H7 (cell line): ENCODE results near the gene TMEM116. TPM values are rescaled to one million over a fixed set of nuclear protein-coding genes. Genes with fewer than 3 reads are reported as not detected.
"Not testable (repeated sequence)": the region's sequence is repeated elsewhere in the genome, so short reads cannot be mapped to it uniquely, and the experiment has no call there.

Experiments used
- DNase-seq: peaks from one replicate; pipeline ENCODE4 v3.0.0; 2012
- H3K27me3 ChIP-seq: 2 replicates; pipeline ENCODE4 v1.6.0; 2011; ENCODE audit warnings: mild to moderate bottlenecking, low read length; ENCODE audit not compliant: control insufficient read depth, insufficient read depth
- H3K36me3 ChIP-seq: replicated peaks from 2 replicates; pipeline ENCODE4 v1.5.1; 2011; ENCODE audit warnings: low read length; ENCODE audit not compliant: control insufficient read depth, insufficient read depth
- H3K4me3 ChIP-seq: 2 replicates; pipeline ENCODE4 v1.5.1; 2011; ENCODE audit warnings: low read depth, mild to moderate bottlenecking, control low read depth, low read length, moderate library complexity; ENCODE audit not compliant: insufficient read depth
- total RNA-seq: library from RNA; depleted of rRNA; stranded (reverse); fragments of >200 nt; shearing (Covaris generic); gene quantifications from 2 replicates; pipeline ENCODE4 v1.2.3, GENCODE V29; 2014

The TMEM116 gene
- total RNA-seq, 1 experiment from 2014 or later: 9.2 TPM

- H3K4me3 ChIP-seq: no peak overlapping the region
- H3K36me3 ChIP-seq: no peaks in the 10 kb centered on the region
- H3K27me3 ChIP-seq: no peaks in the 10 kb centered on the region
- DNase-seq: no peak
Measured at GRCh38 chr12:111998015-111998414, 14.9 kb downstream of the TMEM116 start.

DNA sequence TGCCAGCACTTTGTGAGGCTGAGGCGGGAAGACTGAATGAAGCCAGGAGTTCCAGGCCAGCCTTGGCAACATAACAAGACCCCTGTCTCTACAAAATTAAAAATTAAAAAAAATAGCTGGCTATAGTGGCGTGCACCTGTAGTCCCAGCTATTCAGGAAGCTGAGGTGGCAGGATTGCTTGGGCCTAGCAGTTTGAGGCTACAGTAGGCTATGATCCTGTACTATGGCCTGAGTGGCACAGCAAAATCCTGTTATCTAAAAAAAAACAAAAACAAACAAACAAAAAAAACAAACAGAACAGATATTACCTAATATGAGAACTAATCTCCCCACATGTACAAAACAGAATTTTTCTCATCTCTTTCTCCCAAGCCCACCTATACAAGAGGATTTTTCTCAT, 15.7 kb downstream of the TMEM116 start:
- Histone ChIP-seq H3K4me3 (no peak overlapping the region), H3K36me3 (no peaks in the 10 kb centered on the region), H3K27me3 (no peaks in the 10 kb centered on the region)
- DNase-seq: no peak

GRCh38 chr12:111995782-111996480, 17.0 kb downstream of the TMEM116 start:
- no peak for DNase-seq
- Histone ChIP-seq H3K4me3 (no peak overlapping the region), H3K27me3 (no peaks in the 10 kb centered on the region), H3K36me3 (no peaks in the 10 kb centered on the region)

DNA sequence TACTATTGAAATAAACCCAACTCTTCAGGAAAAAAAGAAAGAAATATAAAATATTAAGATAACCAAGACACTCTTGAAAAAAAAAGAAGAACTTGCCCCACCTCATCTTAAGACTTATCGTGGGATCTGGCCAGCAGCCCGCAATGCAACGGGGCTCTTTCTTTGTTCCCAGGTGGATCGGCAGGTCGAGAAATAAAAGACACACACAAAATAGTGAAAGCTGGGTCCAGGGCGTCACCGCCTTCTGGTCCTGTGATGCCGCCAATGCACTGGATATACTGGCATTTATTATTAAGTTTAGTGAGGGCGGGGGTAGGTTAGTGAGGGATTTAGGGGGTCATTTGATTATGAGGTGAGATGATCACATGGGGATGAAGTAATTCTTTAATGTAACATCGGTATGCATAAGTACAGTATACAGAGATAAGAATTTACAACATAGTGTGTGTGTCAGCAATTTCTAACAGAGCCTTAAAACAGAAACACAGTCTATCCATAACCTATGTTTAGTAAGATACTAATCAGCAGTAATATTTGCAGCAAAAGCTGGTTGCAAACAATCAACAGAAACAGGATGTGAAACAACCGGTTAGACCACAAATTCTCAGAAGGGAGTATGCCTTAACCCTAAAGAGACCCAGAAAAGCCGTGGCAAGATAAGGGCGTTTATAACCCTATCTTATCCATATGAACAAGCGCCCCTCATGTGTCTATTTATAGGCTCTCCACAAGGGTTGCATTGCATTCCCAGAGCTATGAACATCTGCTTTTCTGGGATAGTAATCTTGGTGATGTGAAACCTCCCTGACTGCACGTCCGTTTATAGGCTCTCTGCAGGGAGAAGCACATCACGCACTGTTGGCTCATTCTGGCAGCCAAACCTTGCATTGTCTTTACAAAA, 18.5 kb downstream of the TMEM116 start:
- not testable (repeated sequence) for H3K4me3 ChIP-seq, H3K27me3 ChIP-seq, DNase-seq, H3K36me3 ChIP-seq

- Histone ChIP-seq H3K36me3 (no peaks in the 10 kb centered on the region), H3K4me3 (no peak overlapping the region), H3K27me3 (no peaks in the 10 kb centered on the region)
- no peak for DNase-seq
Measured at GRCh38 chr12:111993292-111994150, 19.4 kb downstream of the TMEM116 start.

- DNase-seq: no peak
Measured at GRCh38 chr12:111992464-111992863, 20.5 kb downstream of the TMEM116 start.

GRCh38 chr12:111991946-111992345, 21.0 kb downstream of the TMEM116 start:
- Histone ChIP-seq H3K4me3 (no peak overlapping the region), H3K36me3 (no peaks in the 10 kb centered on the region), H3K27me3 (no peaks in the 10 kb centered on the region)
- DNase-seq: no peak

More at GRCh38 chr12:111992464-111992863, 20.5 kb downstream of the TMEM116 start:
- H3K4me3 ChIP-seq: no peak overlapping the region
- H3K36me3 ChIP-seq: no peaks in the 10 kb centered on the region
- no peaks in the 10 kb centered on the region for H3K27me3 ChIP-seq

DNA sequence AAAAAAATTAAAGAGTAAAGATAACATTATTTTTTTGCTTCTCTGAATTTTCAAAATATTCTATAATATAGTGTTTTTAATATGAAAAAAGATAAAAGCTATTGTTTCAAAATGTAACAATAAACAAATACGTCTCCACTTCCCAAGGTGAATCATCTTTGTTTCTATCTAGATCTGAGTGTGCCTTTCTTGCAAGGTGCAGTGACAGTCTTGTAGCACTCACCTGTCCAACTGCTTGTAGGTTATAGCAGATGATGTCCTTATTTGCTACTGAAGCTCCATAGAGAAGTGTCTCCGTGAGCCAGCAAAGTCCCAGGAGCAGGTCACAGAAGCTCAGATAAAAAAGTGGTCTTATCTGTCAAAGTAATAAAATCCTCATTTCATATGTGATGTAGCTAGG, 21.4 kb downstream of the TMEM116 start:
- Histone ChIP-seq H3K36me3 (no peaks in the 10 kb centered on the region), H3K27me3 (no peaks in the 10 kb centered on the region), H3K4me3 (no peak overlapping the region)
- DNase-seq: no peak

DNA sequence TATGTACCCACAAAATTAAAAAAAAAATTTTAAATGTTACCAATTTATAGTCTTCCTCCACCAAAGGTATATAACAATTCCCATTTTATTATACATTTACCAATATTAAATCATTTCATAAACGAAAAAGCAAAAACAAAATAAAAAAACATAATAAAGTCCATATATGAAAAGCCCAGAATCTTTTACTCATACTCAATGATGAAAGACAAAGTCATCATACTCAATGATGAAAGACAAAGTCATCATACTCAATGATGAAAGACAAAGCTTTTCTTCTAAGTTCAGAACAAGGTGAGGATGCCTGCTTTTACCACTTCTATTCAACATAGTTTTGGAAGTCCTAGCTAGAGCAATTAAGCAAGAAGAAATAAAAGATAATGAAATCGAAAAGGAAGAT, 28.1 kb downstream of the TMEM116 start:
- Histone ChIP-seq H3K36me3 (no peaks in the 10 kb centered on the region), H3K27me3 (no peaks in the 10 kb centered on the region), H3K4me3 (no peak overlapping the region)
- no peak for DNase-seq

DNA sequence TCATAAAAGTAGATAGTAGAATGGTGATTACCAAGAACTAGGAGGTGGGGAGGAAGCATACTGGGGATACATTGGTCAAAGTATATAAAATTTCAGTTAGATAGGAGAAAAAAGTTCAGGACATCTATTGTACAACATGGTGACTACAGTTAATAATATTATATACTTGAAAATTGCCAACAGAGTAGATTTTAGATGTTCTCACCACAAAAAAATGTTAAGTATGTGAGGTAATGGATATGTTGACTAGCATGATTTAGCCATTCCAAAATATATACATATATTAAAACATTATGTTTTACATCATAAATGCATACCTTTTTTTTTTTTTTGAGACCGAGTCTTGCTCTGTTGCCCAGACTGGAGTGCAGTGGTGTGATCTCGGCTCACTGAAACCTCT, 31.0 kb downstream of the TMEM116 start:
- DNase-seq: no peak
- H3K36me3 ChIP-seq: no peaks in the 10 kb centered on the region
- no peak overlapping the region for H3K4me3 ChIP-seq
- H3K27me3 ChIP-seq: no peaks in the 10 kb centered on the region

DNA sequence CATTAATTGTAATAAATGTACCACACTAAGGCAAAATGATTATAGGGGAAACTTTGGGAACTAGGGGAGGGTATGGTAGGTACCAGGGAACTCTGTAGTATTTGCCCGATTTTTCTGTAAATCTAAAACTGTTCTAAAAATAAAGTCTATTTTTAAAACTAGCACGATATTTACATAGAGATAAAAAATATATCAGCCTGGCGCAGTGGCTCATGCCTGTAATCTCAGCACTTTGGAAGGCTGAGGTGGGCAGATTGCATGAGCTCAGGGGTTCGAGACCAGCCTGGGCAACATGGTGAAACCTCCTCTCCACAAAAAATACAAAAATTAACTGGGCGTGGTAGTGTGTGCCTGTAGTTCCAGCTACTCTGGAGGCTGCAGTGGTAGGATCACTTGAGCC, 32.4 kb downstream of the TMEM116 start:
- no peak overlapping the region for H3K4me3 ChIP-seq
- no peaks in the 10 kb centered on the region for H3K27me3 ChIP-seq
- no peak for DNase-seq
- no peaks in the 10 kb centered on the region for H3K36me3 ChIP-seq

GRCh38 chr12:111978545-111978944, 34.4 kb downstream of the TMEM116 start:
- DNase-seq: no peak
- Histone ChIP-seq H3K4me3 (no peak overlapping the region), H3K27me3 (no peaks in the 10 kb centered on the region), H3K36me3 (no peaks in the 10 kb centered on the region)

GRCh38 chr12:111976860-111977259, 36.1 kb downstream of the TMEM116 start:
- DNase-seq: no peak
- H3K36me3 ChIP-seq: no peaks in the 10 kb centered on the region
- no peaks in the 10 kb centered on the region for H3K27me3 ChIP-seq
- no peak overlapping the region for H3K4me3 ChIP-seq

- Histone ChIP-seq H3K4me3 (no peak overlapping the region), H3K36me3 (no peaks in the 10 kb centered on the region), H3K27me3 (no peaks in the 10 kb centered on the region)
- DNase-seq: no peak
Measured at GRCh38 chr12:111976291-111976690, 36.7 kb downstream of the TMEM116 start.
